GM21360 (cell line): ENCODE results near the gene OR7C1.
"Not testable (repeated sequence)": the region's sequence is repeated elsewhere in the genome, so short reads cannot be mapped to it uniquely, and the experiment has no call there.

Source experiments
- ATAC-seq: cut with Tn5 transposase; IDR thresholded peaks from one replicate; pipeline ENCODE4 v1.9.1; 2021; ENCODE audit warnings: mild to moderate bottlenecking, moderate library complexity; ENCODE audit not compliant: unreplicated experiment

Gene OR7C1

GRCh38 chr19:14785102-14785793 lies 49.7 kb downstream of the OR7C1 start:
- ATAC-seq, result peak; percentile 47

- ATAC-seq, result peak; percentile 45
These were observed 50.3 kb downstream of the OR7C1 start for GRCh38 chr19:14784730-14785101.

DNA sequence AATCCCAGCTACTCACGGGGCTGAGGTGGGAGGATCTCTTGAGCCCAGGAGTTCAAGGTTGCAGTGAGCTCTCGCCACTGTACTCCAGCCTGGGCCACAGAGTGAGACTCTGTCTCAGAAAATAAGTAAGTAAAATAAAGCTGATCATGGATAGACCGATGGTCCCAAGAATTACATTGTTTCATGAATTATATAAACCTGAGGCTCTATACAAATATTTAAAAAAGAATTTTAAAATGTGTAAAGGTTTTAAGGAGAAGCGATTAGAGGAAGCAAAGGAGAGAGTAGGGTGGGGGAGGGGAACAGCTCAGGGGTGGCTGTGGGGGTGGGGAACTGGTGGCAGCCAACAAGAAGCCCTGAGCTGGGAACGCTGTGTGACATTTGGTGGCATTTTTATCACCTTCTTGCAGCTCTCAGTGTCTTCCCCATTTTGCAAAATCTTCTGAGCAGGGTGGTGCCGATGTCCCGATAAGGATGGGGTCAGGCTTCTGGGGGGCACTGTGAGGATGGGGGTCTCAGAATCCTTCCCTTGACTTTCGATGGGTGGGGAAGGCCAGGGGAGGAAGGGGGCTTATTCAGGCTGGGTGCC lies 51.5 kb downstream of the OR7C1 start:
- ATAC-seq, result not testable (repeated sequence)

- no peak for ATAC-seq
These were observed 52.2 kb downstream of the OR7C1 start for GRCh38 chr19:14782626-14783409.

DNA sequence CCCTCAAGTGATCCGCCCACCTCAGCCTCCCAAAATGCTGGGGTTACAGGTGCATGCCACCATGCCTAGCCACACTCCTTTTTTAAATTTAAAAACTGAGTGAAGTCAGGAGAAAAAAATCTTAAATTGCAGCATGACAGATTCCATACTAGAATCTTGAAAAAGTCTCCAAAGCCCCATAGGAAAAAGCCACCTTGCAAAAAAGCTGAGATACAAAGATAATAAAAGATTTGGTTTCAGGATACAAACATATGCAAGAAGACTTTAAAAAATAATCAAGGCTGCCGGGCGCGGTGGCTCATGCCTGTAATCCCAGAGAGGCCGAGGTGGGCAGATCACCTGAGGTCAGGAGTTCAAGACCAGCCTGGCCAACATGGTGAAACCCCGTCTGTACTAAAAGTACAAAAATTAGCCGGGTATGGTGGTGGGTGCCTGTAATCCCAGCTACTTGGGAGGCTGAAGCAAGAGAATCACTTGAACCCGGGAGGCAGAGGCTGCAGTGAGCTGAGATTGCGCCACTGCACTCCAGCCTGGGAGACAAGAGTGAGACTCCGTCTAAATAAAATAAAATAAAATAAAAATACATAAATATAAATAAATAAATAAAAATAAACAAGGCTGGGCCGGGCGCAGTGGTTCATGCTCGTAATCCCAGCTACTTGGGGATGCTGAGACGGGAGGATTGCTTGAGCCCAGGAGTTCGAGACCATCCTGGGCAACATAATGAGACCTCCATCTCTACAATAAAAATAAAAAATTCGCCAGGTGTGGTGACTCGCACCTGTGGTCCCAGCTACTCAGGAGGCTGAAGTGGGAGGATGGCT lies 53.1 kb downstream of the OR7C1 start:
- ATAC-seq, result not testable (repeated sequence)

GRCh38 chr19:14780622-14781225 lies 54.3 kb downstream of the OR7C1 start:
- ATAC-seq, result not testable (repeated sequence)

DNA sequence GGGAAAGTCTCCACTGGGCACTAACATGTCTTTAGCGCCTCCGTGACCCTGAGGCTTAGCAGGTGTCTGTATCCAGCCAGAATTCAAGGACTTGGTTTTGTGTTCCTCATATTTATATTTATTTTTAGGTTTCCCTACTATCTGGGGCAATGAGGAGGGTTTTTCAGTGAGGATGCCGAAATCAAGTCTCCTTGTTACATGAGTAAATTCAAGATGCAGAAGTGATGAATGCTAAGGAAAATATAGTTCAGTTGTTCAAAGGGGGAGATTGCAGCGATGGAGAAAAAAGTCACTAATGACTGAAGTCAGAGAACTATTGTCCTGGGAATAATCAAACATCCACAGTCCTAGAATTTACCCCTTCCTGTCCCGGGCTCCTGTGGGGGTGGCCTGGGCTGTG lies 55.8 kb downstream of the OR7C1 start:
- no peak for ATAC-seq

DNA sequence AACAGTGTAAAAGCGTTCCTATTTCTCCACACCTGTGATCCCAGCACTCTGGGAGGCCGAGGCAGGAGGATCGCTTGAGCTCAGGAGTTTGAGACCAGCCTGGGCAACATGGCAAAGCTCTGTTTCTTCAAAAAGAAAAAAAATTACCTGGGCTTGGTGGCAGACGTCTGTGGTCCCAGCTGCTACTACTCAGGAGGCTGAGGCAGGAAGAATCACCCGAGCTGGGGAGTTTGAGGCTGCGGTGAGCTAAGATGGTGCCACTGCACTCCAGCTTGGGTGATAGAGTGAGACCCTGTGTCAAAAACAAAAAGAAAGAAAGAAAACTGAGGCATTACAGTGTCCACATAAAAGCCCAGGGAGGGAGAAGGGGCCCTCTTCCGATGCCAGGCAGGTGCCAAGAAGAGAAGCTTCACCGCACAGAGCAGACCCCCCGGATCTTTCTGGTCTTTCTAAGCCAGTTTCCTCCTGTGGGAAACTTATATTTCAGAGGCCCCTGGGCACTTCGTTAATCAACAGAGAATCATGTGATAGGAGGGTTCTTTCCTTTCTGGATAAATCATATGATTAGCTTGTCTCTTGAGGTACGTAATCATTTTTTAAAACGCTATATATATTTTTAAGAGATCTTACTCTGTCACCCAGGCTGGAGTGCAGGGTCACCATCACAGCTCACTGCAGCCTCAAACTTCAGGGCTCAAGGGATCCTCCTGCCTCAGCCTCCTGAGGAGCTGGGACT lies 56.7 kb downstream of the OR7C1 start, which contains the start of gene ADGRE2:
ADGRE2 (minus strand) TSS at position 451 of the 736 bp plus-strand sequence. CDS start 1,804 bp downstream, outside the sequence.
- not testable (repeated sequence) for ATAC-seq

- ATAC-seq, result not testable (repeated sequence)
These were observed 57.3 kb downstream of the OR7C1 start for GRCh38 chr19:14777645-14778044.

DNA sequence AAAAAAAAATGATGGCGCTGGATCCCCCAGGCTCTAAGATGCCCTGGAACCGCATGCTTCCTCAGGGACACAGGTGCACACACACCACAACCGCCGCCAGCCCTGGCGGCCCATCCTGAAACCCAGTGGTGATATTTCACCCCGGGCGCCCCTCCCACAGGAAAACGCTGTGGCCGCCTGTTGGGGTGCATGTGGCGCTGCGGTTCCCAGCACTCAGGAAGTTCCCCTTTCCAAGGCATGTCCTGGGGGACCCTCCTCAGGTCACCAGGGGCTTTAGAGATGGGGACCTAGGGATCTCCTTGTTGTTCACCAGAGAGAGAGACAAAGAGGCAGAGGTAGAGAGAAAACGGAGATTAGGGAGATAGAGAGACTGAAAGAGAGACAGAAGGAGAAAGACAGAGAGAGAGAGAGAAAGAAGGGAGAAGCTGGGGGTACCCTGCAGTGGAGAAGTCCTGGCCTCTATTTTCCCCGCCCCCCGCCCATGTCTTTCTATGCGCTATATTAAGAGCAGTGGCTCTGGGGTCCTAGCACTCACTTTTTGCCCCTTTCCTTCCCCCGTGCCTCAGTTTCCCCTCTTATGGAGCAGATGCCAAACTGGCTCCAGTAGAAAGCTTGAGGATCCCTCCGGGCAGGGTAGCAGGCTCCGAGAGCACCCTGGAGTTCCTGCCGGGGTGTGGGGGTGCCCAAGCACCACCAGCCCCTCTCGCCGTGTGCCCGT lies 59.0 kb downstream of the OR7C1 start:
- no peak for ATAC-seq

- not testable (repeated sequence) for ATAC-seq
These were observed 59.7 kb downstream of the OR7C1 start for GRCh38 chr19:14775326-14775725.

GRCh38 chr19:14774373-14774772 lies 60.6 kb downstream of the OR7C1 start:
- no peak for ATAC-seq

DNA sequence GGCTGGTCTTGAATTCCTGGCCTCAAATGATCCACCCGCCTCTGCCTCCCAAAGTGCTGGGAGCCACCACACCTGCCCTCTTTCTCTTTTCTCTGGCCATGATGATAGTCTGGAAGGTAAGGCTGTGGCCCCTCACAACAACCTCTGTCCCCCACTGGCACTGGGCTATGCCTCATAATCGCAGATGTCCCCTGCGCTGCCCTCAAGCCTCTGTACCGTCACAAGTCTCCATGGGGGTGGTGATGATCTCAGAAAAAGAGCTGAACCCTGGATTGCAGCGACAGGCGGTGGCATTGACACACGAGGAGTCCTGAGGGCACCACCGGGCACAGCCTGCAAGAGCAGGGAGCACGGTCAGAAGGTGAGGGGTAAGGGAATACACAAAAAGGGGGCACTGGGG lies 61.3 kb downstream of the OR7C1 start:
- not testable (repeated sequence) for ATAC-seq

DNA sequence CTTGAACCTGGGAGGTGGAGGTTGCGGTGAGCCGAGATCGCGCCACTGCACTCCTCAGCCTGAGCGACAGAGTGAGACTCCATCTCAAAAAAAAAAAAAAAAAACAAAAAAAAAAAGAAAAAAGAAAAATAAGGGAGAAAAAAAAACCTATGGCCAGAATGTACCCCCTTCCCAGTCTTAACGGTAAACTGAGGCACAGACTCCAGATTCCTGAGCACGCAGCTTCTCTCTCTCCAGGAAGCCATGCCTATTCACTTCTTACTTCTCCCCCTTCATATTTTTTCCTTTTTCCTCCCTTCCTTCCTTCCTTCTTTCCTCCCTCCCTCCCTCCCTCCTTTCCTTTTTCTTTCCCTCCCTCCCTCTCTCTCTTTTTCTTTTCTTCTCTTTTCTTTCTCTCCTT lies 62.0 kb downstream of the OR7C1 start:
- ATAC-seq, result no peak

GRCh38 chr19:14772467-14772866 lies 62.5 kb downstream of the OR7C1 start:
- ATAC-seq, result no peak

DNA sequence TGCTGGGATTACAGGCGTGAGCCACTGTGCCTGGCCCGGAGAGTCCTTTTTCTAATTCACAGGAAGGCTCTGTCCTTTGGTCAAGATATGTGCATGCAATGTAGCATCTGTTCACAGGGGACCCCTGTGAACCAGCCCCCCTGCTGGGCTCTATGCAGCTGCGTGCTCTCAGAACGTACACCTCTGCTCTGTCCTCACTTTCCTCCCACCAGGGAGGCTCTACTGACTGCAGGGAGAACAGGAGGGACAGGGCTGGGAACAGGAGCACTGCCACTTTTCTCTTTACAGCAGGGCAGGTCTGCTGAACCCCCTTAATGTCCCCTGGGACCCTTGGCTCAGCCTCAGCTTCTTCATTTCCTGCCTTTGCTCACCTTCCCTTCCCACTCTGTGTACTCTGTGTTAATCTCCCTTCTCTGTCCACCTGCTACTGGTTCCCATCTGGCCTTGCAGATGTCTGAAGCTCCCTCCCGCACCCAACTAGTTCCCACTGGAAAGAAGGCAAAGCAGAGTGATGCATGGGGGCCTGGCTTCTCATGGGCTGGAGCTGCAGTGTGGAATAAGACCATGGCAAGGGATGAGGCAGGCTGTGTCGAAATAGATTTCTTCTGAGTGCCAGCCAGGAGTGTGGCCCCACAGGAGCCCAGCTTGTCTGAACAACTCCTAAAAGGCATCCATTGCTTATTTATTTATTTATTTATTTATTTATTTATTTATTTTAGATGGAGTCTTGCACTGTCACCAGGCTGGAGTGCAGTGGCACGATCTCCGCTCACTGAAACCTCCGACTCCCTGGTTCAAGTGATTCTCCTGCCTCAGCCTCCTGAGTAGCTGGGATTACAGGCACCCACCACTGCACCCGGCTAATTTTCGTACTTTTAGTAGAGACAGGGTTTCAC lies 63.8 kb downstream of the OR7C1 start:
- no peak for ATAC-seq

- ATAC-seq, result no peak
These were observed 64.8 kb downstream of the OR7C1 start for GRCh38 chr19:14770136-14770535.

DNA sequence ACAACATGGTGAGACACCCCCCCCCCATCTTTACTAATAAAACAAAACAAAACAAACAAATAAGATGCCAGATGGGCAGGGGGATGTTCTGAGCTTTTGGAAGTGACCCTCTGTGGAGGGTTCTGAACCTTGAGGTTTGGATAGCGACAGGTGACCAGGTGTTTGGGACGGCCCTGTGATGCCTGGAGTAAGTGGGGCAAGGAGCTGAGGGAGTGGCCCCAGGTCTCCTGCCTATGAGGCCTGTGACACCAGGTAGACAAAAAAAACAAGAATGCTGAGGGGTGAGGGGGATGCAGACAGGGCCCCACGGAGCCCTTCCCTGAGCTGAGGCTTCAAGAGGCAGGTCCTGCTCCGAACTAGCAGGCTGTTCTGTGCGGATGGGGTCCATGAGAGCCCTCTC lies 65.8 kb downstream of the OR7C1 start:
- no peak for ATAC-seq
